DOHH2 (cell line): ENCODE data around the gene FSIP2.

Experiments
- CTCF ChIP-seq: fragments of 200-600 bp; sonication (generic); IDR thresholded peaks from one replicate; pipeline ENCODE4 v1.5.1; 2014; ENCODE audit warnings: antibody characterized with exemption, mild to moderate bottlenecking, low read depth, low read length; ENCODE audit not compliant: poor library complexity, severe bottlenecking
- EZH2phosphoT487 ChIP-seq: fragments of 200-600 bp; sonication (generic); IDR thresholded peaks from 2 replicates; pipeline ENCODE4 v1.6.1; 2017; ENCODE audit warnings: borderline replicate concordance, mild to moderate bottlenecking, antibody characterized with exemption, low read length, moderate library complexity, mixed read lengths

GRCh38 chr2:185817991-185818390 is 79.4 kb downstream of the FSIP2 start:
- TF ChIP-seq CTCF (no peak), EZH2phosphoT487 (no peak)
